GM18861 (cell line): ENCODE results near the gene GNG14.
"Not testable (repeated sequence)": the region's sequence is repeated elsewhere in the genome, so short reads cannot be mapped to it uniquely, and the experiment has no call there.

Experiments used
- ATAC-seq: cut with Tn5 transposase; IDR thresholded peaks from one replicate; pipeline ENCODE4 v1.9.1; 2021; ENCODE audit not compliant: unreplicated experiment

The GNG14 gene

GRCh38 chr19:12687496-12688196 lies at the start of gene GNG14:
TSS of gene GNG14 (plus strand) at chr19:12687998. CDS start at chr19:12688049, 51 bp downstream.
- no peak for ATAC-seq

GRCh38 chr19:12638611-12639182 lies 49.1 kb upstream of the GNG14 start:
- no peak for ATAC-seq

DNA sequence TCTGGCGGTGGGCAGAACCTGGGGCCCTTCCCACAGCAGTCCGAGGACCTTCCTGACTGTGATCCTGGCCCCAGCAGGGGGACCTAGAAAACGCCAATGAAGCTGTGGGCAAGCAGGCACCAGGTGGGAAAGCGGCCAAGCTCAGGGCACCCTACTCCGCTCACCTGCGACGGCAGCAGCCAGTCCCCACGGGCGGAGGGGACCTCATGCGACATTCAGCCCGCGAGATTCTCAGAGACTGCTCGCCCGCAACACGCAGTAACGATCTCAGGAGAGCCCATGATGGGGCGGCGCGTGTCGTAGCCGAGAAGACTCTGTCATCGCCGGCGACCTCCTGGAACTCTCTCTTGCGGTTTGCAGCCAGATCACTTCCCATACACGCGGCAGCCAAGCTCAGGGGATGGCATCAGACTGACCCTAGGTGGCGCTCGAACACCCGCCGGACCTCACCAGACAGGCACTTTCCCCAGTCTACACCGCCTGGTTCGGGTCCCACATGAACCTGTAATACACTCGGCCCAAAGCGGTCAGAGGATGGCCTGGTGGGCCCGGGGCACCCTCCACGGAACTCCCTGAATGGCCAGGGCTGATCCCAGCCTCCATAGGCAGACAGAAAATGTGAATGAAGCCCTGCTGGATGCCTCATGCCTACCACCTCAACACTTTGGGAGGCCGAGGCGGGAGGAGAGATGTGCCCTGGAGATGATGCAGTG lies 47.7 kb upstream of the GNG14 start:
- no peak for ATAC-seq

DNA sequence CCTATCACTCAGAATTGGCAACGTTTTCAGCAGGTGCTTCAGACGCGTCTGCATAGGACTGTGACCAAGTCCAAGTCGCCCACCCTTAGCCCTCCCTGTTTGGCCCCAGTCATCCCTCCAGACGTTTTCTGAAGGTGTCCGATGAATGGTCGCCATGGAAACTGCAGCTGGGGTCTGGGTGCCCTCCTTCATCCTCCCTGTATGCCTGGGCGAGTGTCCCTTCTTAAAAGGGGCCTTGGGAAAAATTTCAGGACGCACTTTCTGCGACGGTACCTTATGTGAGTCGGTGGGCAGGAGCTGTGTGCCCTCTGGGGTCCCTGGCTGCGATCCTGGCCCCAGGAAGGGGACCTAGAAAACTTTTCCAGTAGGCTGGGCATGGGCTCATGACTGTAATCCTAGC lies 46.3 kb upstream of the GNG14 start:
- ATAC-seq = no peak

GRCh38 chr19:12642506-12642905 lies 45.3 kb upstream of the GNG14 start:
- no peak for ATAC-seq

DNA sequence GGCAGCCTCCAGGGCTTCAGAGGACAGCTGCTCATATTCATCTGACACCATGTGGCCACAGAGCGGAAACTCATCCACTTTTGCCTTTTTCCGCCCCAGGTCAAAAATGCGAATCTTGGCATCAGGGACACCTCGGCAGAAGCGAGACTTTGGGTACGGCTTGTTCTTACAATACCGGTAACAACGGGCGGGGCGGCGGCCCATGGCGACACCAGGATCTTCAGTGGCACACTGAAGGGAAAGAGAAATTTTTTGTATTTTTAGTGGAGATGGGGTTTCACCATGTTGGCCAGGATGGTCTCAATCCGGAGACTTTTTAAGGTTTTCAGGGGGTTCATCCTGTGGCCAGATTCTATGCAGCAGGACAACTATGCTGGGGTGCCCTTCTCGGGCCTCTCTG lies 44.1 kb upstream of the GNG14 start:
- not testable (repeated sequence) for ATAC-seq

DNA sequence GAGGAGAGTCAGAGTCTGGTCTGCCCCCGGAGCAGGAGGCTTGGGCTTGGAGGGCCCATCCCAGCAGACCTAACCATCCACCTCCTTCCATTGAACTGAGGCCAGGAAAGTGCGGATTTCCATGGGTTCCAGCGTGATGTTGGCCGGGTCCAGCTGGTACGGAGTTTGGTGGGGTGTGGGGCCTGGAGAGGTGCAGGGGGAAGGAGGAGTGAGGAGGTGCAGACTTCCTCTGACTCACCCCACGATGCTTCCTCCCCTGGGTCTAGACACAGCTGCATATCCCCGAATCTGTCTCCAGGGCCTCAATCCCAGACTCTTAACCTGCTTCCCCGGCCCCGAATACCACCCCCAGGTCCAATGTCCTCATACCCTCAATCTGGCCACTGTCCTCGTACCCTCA lies 41.2 kb upstream of the GNG14 start:
- ATAC-seq = no peak

GRCh38 chr19:12647047-12647446 lies 40.8 kb upstream of the GNG14 start:
- ATAC-seq = no peak

- no peak for ATAC-seq
These were observed 40.2 kb upstream of the GNG14 start for GRCh38 chr19:12647490-12648071.

DNA sequence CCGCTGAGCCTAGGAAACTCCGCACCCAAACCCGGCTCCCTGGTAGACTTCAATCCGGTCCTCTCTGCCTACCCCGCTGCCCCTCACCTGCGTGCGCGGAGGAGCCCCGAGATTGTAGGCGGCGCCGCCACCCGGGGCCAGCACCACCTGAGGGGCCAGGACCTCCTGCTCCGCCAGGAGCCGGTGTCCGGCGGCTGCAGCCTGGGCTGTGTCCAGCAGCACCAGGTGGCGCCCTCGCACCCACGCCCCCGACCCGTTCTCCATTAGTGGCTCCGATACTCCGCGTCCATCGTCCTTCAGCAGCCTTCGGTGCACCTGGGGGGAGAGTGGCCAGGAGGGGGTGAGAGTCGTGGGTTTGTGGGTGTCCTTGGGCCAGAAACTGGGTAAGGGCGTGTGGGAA lies 39.7 kb upstream of the GNG14 start:
- no peak for ATAC-seq

DNA sequence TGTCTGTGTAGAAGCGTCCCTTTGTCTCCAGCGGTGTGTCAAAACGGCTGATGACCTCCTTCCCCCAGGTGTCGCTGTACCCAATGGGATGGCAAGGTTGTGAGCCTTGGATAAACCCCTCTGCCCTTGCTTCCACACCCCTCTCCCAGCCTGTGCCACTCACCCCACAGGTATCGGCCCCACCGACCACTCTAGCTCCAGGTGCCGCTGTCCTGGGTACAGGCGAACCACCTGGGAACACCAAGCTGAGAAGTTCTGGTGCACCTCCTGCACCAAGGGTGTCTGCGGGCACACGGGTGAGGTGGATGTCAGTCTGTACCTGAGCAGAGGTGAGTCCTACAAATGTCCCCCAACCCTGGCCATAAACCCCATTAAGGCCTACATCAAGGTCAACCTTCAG lies 37.9 kb upstream of the GNG14 start:
- no peak for ATAC-seq

DNA sequence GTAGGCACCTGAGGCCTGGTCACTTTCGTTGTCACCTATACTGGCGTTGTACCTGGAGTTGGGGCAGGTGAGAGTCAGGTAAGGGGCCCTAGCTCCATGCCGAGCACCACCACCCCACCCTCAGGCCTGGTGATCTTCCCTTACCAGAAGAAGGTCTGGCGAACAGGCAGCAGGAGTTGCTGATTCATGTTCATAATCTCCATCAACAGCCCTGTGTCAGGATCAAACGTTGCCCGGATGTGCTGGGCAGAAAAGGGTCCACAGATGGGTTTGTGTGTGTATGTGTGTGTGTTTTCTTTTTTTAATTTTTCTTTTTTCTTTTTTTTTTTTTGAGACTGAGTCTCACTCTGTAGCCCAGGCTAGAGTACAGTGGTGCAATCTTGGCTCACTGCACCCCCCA lies 35.6 kb upstream of the GNG14 start:
- ATAC-seq = no peak

DNA sequence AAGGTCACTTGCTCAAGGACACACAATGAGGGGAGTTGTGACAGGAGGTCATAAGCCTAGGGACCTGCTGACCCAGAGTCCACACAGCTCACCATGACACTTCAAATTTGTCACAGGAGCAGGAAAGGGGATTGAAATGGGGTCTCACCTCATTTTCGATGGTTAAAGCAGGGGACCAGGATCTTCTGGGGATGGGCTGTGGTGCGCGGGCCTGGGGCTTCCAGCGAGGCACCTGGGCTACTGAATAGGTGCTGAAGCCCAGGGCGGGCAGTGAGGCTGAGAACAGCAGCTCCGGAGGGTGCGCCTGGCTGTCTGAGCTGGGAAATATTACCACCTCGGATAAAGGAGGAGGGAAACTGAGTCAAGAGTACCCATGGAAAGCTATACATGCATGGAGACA lies 32.3 kb upstream of the GNG14 start:
- ATAC-seq = no peak

- ATAC-seq = no peak
These were observed 30.8 kb upstream of the GNG14 start for GRCh38 chr19:12656899-12657571.

DNA sequence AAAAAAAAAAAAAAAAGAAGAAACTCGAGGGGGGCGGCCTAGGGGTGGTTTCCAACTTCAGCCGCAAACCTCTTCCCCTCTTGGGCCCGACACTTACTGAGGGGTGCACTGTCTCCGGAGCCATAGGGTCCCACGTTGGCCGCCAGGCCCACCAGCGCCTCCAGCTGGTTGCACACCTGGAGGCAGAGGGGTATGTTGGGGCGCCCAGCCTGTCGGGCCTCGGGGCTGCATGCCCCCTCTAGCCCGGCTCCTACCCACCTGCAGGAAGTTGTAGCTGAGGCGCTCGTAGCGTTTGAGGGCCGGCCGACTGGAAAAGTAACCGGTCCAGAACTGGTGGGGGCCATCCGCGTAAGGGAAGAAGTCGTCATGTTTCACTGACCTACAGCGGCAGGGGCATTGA lies 29.8 kb upstream of the GNG14 start:
- no peak for ATAC-seq

- no peak for ATAC-seq
These were observed 26.8 kb upstream of the GNG14 start for GRCh38 chr19:12660980-12661379.

GRCh38 chr19:12664406-12665280 lies 23.2 kb upstream of the GNG14 start:
- ATAC-seq = no peak

DNA sequence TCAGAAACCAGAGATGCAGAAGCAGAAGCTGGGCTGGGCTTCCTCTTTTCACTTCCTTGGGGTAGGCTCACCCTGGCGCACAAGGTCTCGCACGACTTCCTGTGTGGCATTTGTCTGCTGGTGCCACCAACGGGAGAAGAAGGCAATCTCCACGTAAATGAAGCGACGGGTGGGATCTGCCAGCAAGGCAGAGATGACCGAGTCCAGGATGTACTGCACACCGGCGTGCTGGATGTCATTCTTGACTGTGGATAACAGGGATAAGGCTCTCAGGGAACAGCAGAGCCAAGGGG lies 22.6 kb upstream of the GNG14 start:
- no peak for ATAC-seq

DNA sequence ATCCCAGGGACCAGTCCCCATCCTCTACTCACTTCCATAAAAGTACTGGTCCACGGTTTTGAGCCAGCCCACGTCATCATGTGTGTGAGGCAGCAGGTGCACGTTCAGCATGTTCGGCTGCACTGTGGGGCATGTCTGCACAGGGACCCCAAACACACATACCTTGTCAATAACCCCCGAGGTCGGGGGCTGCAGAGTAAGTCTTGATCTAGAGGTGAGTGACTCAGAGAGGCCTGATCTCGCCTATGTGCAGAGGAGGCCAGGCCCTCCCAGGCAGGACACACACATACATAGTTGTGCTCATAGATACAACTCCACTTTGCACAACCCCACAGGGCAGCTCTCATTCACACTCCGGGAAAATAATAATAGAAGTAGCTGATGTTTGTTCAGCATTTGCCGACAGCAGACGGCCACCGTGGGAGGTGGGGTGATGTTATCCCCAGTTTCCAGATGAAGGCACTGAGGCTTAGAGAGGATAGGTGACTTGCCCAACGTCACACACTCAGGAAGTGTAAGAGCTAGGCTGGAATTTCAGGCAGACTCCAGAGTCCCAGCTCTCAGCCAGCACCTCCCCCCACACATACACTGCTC lies 22.0 kb upstream of the GNG14 start:
- no peak for ATAC-seq
